ENCODE data around the gene TPK1. TPM values are rescaled to one million over a fixed set of nuclear protein-coding genes. Genes with fewer than 3 reads are reported as not detected.

Gene TPK1
- total RNA-seq, 1 donor, result 22.6 TPM

DNA sequence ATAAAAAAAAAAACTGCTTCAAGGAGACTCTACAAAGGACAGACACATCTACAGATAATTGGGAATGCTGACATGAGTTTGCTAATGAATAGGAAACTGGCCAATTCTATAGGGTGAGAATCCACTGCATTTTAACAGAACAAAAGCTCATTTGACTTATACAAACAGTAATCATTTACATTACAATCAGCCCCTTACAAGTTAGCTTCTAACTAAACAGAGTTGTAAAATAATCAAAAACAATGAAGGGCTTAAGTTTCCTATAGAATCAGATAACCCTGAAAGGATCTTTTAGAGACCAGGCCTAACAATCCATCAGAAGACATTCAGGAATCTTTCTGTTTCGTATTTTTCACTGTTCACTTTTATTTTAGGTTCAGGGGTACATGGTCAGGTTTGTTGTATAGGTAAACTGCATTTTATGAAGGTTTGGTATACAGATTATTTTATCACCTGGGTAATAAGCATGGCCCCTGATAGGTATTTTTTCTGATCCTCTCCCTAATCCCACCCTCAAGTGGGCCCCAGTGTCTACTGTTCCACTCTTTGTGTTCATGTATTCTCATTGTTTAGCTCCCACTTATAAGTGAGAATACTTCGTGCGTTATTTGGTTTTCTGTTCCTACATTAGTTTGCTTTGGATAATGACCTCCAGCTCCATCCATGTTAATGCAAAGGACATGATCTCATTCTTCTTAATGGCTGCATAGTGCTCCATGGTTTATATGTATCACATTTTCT, 301.0 kb downstream of the TPK1 start:
- H3K4me1 ChIP-seq (ENCODE audit: insufficient read depth, low read length), result no peaks in the 10 kb centered on the region
- no peaks in the 10 kb centered on the region for H3K27me3 ChIP-seq (ENCODE audit: insufficient read depth, low read length)
- no peak overlapping the region for H3K4me3 ChIP-seq (ENCODE audit: low read length)
- no peaks in the 10 kb centered on the region for H3K9me3 ChIP-seq (ENCODE audit: low read depth, low read length)

DNA sequence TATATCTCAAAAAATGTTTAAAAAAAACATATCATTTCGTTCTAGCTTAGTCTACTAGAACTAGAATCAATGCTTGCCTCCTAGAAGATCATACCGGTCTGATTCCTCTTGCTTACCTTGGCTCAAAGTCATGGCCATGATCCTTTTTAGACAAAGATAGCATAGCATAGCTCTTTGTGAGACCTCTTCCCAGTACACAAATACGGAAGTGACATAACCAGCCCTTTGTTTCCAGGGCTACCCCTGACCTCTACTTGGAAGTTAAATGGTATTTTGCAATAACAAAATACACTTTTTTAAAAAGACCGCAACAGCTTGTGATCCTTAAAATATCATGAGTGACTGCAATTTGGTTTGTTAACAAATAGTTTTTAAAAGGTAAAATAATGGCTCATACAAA, 301.7 kb downstream of the TPK1 start:
- Histone ChIP-seq H3K4me1 (ENCODE audit: insufficient read depth, low read length) (no peaks in the 10 kb centered on the region), H3K9me3 (ENCODE audit: low read depth, low read length) (no peaks in the 10 kb centered on the region), H3K4me3 (ENCODE audit: low read length) (no peak overlapping the region), H3K27me3 (ENCODE audit: insufficient read depth, low read length) (no peaks in the 10 kb centered on the region)

DNA sequence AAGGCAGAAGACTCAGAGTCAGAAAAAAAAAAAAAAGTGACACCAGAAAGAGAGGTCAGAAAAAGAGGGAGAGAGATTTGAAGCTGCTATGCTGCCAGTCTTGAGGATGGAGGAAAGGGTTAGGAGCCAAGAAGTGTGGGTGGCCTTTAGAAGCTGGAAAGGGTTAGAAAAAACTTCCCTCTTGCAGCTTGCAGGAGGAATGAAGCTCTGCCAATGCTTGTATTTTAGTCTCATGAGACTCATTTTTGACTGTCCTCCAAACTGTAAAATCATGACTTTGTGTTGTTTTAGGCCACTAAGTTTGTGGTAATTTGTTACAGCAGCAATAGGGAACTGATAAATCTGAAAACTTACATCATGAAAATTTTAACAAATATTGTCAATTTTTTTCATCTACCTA, 304.7 kb downstream of the TPK1 start:
- H3K9me3 ChIP-seq (ENCODE audit: low read depth, low read length), result no peaks in the 10 kb centered on the region
- no peaks in the 10 kb centered on the region for H3K27me3 ChIP-seq (ENCODE audit: insufficient read depth, low read length)
- no peak overlapping the region for H3K4me3 ChIP-seq (ENCODE audit: low read length)
- H3K4me1 ChIP-seq (ENCODE audit: insufficient read depth, low read length), result no peaks in the 10 kb centered on the region

DNA sequence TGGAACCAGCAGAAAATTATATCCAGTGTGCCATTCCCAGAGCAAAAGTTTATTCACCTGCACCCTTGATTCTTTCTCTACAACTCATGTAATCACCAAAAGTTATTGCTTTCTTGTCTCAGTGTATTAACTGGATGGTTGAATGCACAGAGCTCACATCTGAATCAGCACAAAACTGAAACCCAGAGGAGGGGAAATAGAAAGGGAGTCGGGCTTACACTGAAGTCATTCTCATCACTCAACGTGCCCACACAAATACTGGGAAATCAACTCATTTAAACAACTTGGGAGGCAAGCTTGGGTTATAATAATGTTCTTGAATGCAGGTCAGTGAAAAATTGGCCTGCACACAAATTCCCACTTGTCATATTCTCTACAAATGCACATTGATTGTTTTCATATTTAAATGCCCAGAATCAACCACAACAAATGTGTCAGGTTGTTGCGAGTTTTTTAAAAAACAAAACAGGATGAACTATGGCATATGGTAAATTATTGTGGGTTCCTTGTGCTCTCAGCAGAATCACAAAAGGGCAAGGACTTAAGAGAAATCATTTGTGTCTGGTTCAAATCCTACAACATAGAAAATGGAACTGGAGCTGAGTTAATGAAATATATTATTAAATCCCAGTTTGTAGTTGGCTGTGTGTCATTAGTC, 306.5 kb downstream of the TPK1 start:
- H3K4me1 ChIP-seq (ENCODE audit: insufficient read depth, low read length), result no peaks in the 10 kb centered on the region
- H3K4me3 ChIP-seq (ENCODE audit: low read length), result no peak overlapping the region
- H3K9me3 ChIP-seq (ENCODE audit: low read depth, low read length), result no peaks in the 10 kb centered on the region

DNA sequence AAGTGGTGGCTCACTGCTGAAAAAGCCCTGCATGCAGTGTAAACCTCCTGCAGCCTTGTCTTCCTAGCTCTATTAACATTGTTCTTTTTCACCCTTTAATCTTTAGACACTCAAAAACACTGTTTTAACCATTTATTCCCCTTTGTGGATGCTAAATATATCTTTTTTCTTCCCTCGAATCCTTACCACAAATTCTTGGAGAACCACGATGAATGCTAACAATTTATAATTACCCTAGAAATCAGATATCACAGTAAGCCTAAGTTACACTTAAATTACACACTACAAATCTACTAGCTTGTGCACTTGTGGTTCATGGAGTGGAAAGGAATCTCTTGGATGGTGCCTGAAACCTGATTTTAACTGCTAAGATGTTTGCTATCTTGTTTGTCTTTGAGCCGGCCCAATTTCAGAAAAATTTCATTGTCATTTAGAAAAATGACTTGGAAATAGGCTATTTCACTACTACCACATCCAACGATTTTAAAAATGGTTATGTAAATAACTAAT, 307.3 kb downstream of the TPK1 start:
- H3K27me3 ChIP-seq (ENCODE audit: insufficient read depth, low read length), result no peaks in the 10 kb centered on the region
- no peak overlapping the region for H3K4me3 ChIP-seq (ENCODE audit: low read length)
- H3K4me1 ChIP-seq (ENCODE audit: insufficient read depth, low read length), result no peaks in the 10 kb centered on the region
- H3K9me3 ChIP-seq (ENCODE audit: low read depth, low read length), result no peaks in the 10 kb centered on the region

More for the DNA sequence above, 306.5 kb downstream of the TPK1 start:
- H3K27me3 ChIP-seq (ENCODE audit: insufficient read depth, low read length), result no peaks in the 10 kb centered on the region

DNA sequence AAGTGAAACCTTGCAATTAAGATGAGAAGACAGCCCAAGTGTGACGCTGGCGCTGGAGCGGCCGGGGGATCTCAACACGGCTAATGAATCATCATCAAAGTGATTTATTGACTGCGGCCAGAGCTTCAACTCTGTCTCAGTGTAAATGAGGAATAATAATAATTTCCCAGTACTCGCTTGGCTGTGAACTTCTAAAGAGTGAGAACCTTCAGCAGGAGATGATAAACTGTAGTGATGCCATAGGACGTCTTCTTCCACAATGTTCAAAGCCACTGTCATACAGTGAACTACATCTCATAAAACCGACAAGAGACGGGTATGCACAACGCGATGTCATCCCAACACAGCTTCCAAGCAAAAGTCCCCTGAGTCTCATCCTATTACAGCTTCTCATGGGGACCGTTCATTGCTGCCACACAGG, 308.8 kb downstream of the TPK1 start:
- Histone ChIP-seq H3K4me1 (ENCODE audit: insufficient read depth, low read length) (no peaks in the 10 kb centered on the region), H3K27me3 (ENCODE audit: insufficient read depth, low read length) (no peaks in the 10 kb centered on the region), H3K9me3 (ENCODE audit: low read depth, low read length) (no peaks in the 10 kb centered on the region), H3K4me3 (ENCODE audit: low read length) (no peak overlapping the region)

DNA sequence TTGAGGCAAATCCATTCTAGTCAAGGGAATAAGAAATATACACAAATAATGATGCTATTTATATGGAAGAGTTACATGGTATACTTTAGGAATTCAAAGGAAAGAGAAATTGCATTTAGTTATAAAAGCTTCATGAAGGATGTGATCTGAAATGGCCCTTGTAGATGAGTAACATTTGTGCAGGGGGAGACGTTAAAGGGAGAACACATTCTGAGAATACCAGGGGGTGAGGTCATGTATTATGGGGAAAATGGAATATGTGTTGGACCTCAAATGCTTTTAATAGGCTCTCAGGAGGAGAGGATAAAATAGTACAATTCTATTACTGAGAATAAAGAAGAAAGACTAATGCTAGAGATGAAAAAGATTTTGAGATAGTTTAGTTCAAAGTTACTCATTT, 309.9 kb downstream of the TPK1 start:
- Histone ChIP-seq H3K4me3 (ENCODE audit: low read length) (no peak overlapping the region), H3K27me3 (ENCODE audit: insufficient read depth, low read length) (no peaks in the 10 kb centered on the region), H3K4me1 (ENCODE audit: insufficient read depth, low read length) (no peaks in the 10 kb centered on the region), H3K9me3 (ENCODE audit: low read depth, low read length) (no peaks in the 10 kb centered on the region)

- Histone ChIP-seq H3K4me3 (ENCODE audit: low read length) (no peak overlapping the region), H3K4me1 (ENCODE audit: insufficient read depth, low read length) (no peaks in the 10 kb centered on the region), H3K27me3 (ENCODE audit: insufficient read depth, low read length) (no peaks in the 10 kb centered on the region), H3K9me3 (ENCODE audit: low read depth, low read length) (no peaks in the 10 kb centered on the region)
These were observed 311.6 kb downstream of the TPK1 start for GRCh38 chr7:144524271-144524670.

- H3K27me3 ChIP-seq (ENCODE audit: insufficient read depth, low read length), result no peaks in the 10 kb centered on the region
- no peak overlapping the region for H3K4me3 ChIP-seq (ENCODE audit: low read length)
- H3K9me3 ChIP-seq (ENCODE audit: low read depth, low read length), result no peaks in the 10 kb centered on the region
- no peaks in the 10 kb centered on the region for H3K4me1 ChIP-seq (ENCODE audit: insufficient read depth, low read length)
These were observed 312.2 kb downstream of the TPK1 start for GRCh38 chr7:144523621-144524020.

- no peaks in the 10 kb centered on the region for H3K9me3 ChIP-seq (ENCODE audit: low read depth, low read length)
- no peaks in the 10 kb centered on the region for H3K4me1 ChIP-seq (ENCODE audit: insufficient read depth, low read length)
- H3K27me3 ChIP-seq (ENCODE audit: insufficient read depth, low read length), result no peaks in the 10 kb centered on the region
- no peak overlapping the region for H3K4me3 ChIP-seq (ENCODE audit: low read length)
These were observed 315.9 kb downstream of the TPK1 start for GRCh38 chr7:144519925-144520324.

DNA sequence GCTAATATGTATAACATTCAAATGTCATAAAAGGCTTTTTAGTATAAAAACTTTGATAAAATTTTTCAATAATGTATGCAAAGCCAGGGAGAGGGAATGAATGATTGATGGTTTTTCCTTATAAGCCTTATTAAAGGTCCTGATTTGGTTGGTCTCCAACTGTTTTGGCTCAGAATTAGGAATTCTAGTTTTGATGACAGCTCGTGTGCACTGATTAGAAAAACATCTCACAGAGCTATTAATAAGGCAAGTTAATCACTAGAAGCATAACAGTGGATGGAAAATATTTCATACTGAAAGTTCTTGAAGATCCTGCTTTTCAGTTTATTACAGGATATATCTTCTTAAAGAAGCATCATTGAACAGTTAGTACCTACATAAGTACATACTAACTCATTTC, 317.5 kb downstream of the TPK1 start:
- H3K4me3 ChIP-seq (ENCODE audit: low read length), result no peak overlapping the region
- no peaks in the 10 kb centered on the region for H3K9me3 ChIP-seq (ENCODE audit: low read depth, low read length)
- H3K27me3 ChIP-seq (ENCODE audit: insufficient read depth, low read length), result no peaks in the 10 kb centered on the region
- H3K4me1 ChIP-seq (ENCODE audit: insufficient read depth, low read length), result no peaks in the 10 kb centered on the region

- H3K4me3 ChIP-seq (ENCODE audit: low read length), result no peak overlapping the region
These were observed 318.1 kb downstream of the TPK1 start for GRCh38 chr7:144517749-144518148.

DNA sequence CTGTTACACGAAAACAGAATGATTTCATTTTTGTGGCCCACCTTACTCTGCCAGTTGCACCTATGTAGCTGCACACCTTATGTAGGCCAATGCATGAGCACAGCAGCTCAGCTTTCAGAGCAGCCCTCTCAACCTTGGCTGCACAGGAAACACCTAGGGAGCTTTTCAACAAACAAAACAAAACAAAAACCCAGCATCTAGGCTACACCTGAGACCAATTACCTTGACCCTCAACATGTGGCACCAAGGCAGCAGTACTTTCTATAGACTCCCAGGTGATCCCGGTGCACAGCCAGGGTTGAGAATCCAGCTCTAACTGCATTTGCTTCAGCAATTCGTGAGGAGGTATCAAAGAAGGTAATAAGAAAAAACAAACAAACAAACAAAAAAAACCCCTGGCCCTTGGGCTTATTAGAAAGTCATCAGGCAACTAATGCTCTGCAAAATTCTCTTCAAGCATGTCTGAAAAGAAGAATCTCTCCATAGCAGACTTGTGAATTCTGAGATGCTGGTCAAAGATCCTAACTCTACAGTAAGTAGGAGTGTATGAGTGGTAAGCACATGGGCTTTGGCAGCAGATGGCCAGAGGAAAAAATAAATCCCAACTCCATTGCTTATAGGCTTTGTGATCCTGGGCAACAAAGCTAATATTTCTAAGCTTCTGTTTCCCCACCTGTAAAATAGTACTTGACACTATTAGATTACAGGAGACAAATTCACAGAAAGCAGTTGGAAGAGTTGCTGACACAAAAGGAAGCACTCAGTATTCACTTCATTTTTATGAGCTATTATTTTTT, 318.9 kb downstream of the TPK1 start:
- H3K4me1 ChIP-seq (ENCODE audit: insufficient read depth, low read length), result no peaks in the 10 kb centered on the region
- H3K4me3 ChIP-seq (ENCODE audit: low read length), result no peak overlapping the region

More at GRCh38 chr7:144517749-144518148, 318.1 kb downstream of the TPK1 start:
- no peaks in the 10 kb centered on the region for H3K27me3 ChIP-seq (ENCODE audit: insufficient read depth, low read length)
- no peaks in the 10 kb centered on the region for H3K4me1 ChIP-seq (ENCODE audit: insufficient read depth, low read length)
- no peaks in the 10 kb centered on the region for H3K9me3 ChIP-seq (ENCODE audit: low read depth, low read length)

GRCh38 chr7:144513334-144513733, 322.5 kb downstream of the TPK1 start:
- Histone ChIP-seq H3K4me1 (ENCODE audit: insufficient read depth, low read length) (no peaks in the 10 kb centered on the region), H3K9me3 (ENCODE audit: low read depth, low read length) (no peaks in the 10 kb centered on the region), H3K4me3 (ENCODE audit: low read length) (no peak overlapping the region), H3K27me3 (ENCODE audit: insufficient read depth, low read length) (no peaks in the 10 kb centered on the region)

More for the DNA sequence above, 318.9 kb downstream of the TPK1 start:
- Histone ChIP-seq H3K27me3 (ENCODE audit: insufficient read depth, low read length) (no peaks in the 10 kb centered on the region), H3K9me3 (ENCODE audit: low read depth, low read length) (no peaks in the 10 kb centered on the region)

- H3K27me3 ChIP-seq (ENCODE audit: insufficient read depth, low read length), result no peaks in the 10 kb centered on the region
- no peaks in the 10 kb centered on the region for H3K9me3 ChIP-seq (ENCODE audit: low read depth, low read length)
These were observed 325.2 kb downstream of the TPK1 start for GRCh38 chr7:144510621-144511020.

More at GRCh38 chr7:144510621-144511020, 325.2 kb downstream of the TPK1 start:
- H3K4me1 ChIP-seq (ENCODE audit: insufficient read depth, low read length), result no peaks in the 10 kb centered on the region
- no peak overlapping the region for H3K4me3 ChIP-seq (ENCODE audit: low read length)

Data from mononuclear cell (primary cell).